GM23338 (cell line): ENCODE data around the gene FGGY. TPM values are rescaled to one million over a fixed set of nuclear protein-coding genes. Genes with fewer than 3 reads are reported as not detected.

Experiments used
- ATAC-seq: fragments of 200-7000 bp; cut with Tn5 transposase; 3 replicates; pipeline ENCODE4 v1.9.1; 2020
- DNase-seq: peaks from one replicate; pipeline ENCODE4 v3.0.0-alpha.2; 2015; ENCODE audit warnings: low spot score
- H2AFZ ChIP-seq: fragments of 200-600 bp; sonication (generic); 2 replicates; pipeline ENCODE4 v1.8.0; 2016; ENCODE audit warnings: antibody characterized with exemption, mild to moderate bottlenecking, moderate library complexity
- H3F3A ChIP-seq: fragments of 200-600 bp; sonication (generic); replicated peaks from 2 replicates; pipeline ENCODE4 v1.8.0; 2017; ENCODE audit warnings: antibody characterized with exemption, mixed run types, low read depth
- H3K27ac ChIP-seq: fragments of 200-600 bp; sonication (generic); 2 replicates; pipeline ENCODE4 v1.6.1; 2016; ENCODE audit warnings: low read depth
- H3K27me3 ChIP-seq: fragments of 200-600 bp; sonication (generic); 2 replicates; pipeline ENCODE4 v1.8.0; 2016; ENCODE audit warnings: mild to moderate bottlenecking, mixed run types, moderate library complexity; ENCODE audit not compliant: insufficient read depth
- H3K36me3 ChIP-seq: fragments of 200-600 bp; sonication (generic); 2 replicates; pipeline ENCODE4 v1.8.0; 2016; ENCODE audit warnings: mild to moderate bottlenecking; ENCODE audit not compliant: insufficient read depth
- H3K4me1 ChIP-seq: fragments of 200-600 bp; sonication (generic); 2 replicates; pipeline ENCODE4 v1.8.0; 2016; ENCODE audit warnings: mild to moderate bottlenecking, moderate library complexity; ENCODE audit not compliant: insufficient read depth
- H3K4me2 ChIP-seq: fragments of 200-600 bp; sonication (generic); 2 replicates; pipeline ENCODE4 v1.7.1; 2017; ENCODE audit warnings: mixed run types
- H3K4me3 ChIP-seq: fragments of 200-600 bp; sonication (generic); 2 replicates; pipeline ENCODE4 v1.6.1; 2016; ENCODE audit warnings: mixed run types
- H3K79me2 ChIP-seq: fragments of 200-600 bp; sonication (generic); replicated peaks from 2 replicates; pipeline ENCODE4 v1.8.0; 2017; ENCODE audit warnings: mild to moderate bottlenecking; ENCODE audit not compliant: insufficient read depth
- H3K9me2 ChIP-seq: fragments of 200-600 bp; sonication (generic); 2 replicates; pipeline ENCODE4 v1.8.0; 2017; ENCODE audit not compliant: insufficient read depth
- H4K20me1 ChIP-seq: fragments of 200-600 bp; sonication (generic); replicated peaks from 2 replicates; pipeline ENCODE4 v1.8.0; 2017; ENCODE audit warnings: mild to moderate bottlenecking; ENCODE audit not compliant: insufficient read depth
- H3K27ac Mint-ChIP-seq: 2 replicates; pipeline ENCODE4 v1.8.0; 2020; ENCODE audit warnings: inconsistent platforms, mild to moderate bottlenecking, moderate library complexity, mixed read lengths
- H3K27me3 Mint-ChIP-seq: 3 replicates; pipeline ENCODE4 v1.8.0; 2022; ENCODE audit warnings: low read depth, mild to moderate bottlenecking, moderate library complexity, mixed read lengths, inconsistent platforms; ENCODE audit not compliant: insufficient read depth, poor library complexity
- H3K36me3 Mint-ChIP-seq: 3 replicates; pipeline ENCODE4 v1.8.0; 2021; ENCODE audit warnings: low read depth, mild to moderate bottlenecking, inconsistent platforms, moderate library complexity, mixed read lengths
- H3K4me1 Mint-ChIP-seq: 3 replicates; pipeline ENCODE4 v1.8.0; 2020; ENCODE audit warnings: mild to moderate bottlenecking, inconsistent platforms, mixed read lengths
- H3K4me3 Mint-ChIP-seq: 3 replicates; pipeline ENCODE4 v1.8.0; 2021; ENCODE audit warnings: moderate library complexity, mild to moderate bottlenecking, inconsistent platforms, mixed read lengths
- H3K9me3 Mint-ChIP-seq: 3 replicates; pipeline ENCODE4 v1.8.0; 2020; ENCODE audit warnings: moderate library complexity, mild to moderate bottlenecking, inconsistent platforms, mixed read lengths
- CREB1 ChIP-seq: fragments of 250-450 bp; sonication (Bioruptor Pico); IDR thresholded peaks from 2 replicates; pipeline ENCODE4 v1.5.0; 2020; ENCODE audit warnings: low read depth, mild to moderate bottlenecking, moderate library complexity
- JUNB ChIP-seq: IDR thresholded peaks from one replicate; pipeline ENCODE4 v1.6.1; 2016; ENCODE audit warnings: antibody characterized with exemption; ENCODE audit not compliant: unreplicated experiment
- NANOG ChIP-seq: IDR thresholded peaks from 2 replicates; pipeline ENCODE4 v1.6.1; 2016; ENCODE audit warnings: antibody characterized with exemption, borderline replicate concordance
- ZNF114 ChIP-seq: fragments of 250-450 bp; sonication (Bioruptor Pico); IDR thresholded peaks from 2 replicates; pipeline ENCODE4 v1.5.0; 2020; ENCODE audit warnings: mild to moderate bottlenecking, moderate library complexity
- ZNF462 ChIP-seq: fragments of 250-450 bp; sonication (Bioruptor Pico); IDR thresholded peaks from 2 replicates; pipeline ENCODE4 v1.5.0; 2020; ENCODE audit warnings: mild to moderate bottlenecking, moderate library complexity
- polyA plus RNA-seq: library from polyadenylated mRNA; unstranded; fragments of >200 nt; fragmentation: Nextera tagmentation; extraction: Ambion mirVana; gene quantifications from 2 replicates; pipeline ENCODE4 v1.2.1, GENCODE V29; 2016
- total RNA-seq: library from RNA; depleted of rRNA; stranded (reverse); fragments of >200 nt; shearing (Covaris generic); gene quantifications from 2 replicates; pipeline ENCODE4 v1.2.3, GENCODE V29; 2014

Gene FGGY
- total and polyA plus RNA-seq, 2 experiments from 2014 or later = 10.9 to 21.4 TPM

GRCh38 chr1:59261537-59261936 is 35.4 kb upstream of the FGGY start (continued):
- no peak for TF ChIP-seq ZNF462 (CRISPR knock-in tag)

GRCh38 chr1:59262631-59263030 is 34.3 kb upstream of the FGGY start:
- H3K4me1 Mint-ChIP-seq = peaks cover 23% of the 10 kb centered on the region
- peaks cover 21% of the 10 kb centered on the region; the same call in 1 of the 2 replicates for H3K4me1 ChIP-seq
- peaks cover 3% of the 10 kb centered on the region for H3K27me3 Mint-ChIP-seq
- no peaks in the 10 kb centered on the region; the same call in 1 of the 2 replicates for H3K36me3 ChIP-seq
- H3K4me3 Mint-ChIP-seq = no peak overlapping the region
- no peaks in the 10 kb centered on the region for H3K79me2 ChIP-seq
- no peak for ATAC-seq
- peaks cover 9% of the 10 kb centered on the region; the same call in 1 of the 2 replicates for H3K9me2 ChIP-seq
- no peak overlapping the region for H2AFZ ChIP-seq
- TF ChIP-seq JUNB = no peak
- H3K9me3 Mint-ChIP-seq = no peaks in the 10 kb centered on the region
- H3K36me3 Mint-ChIP-seq = no peaks in the 10 kb centered on the region
- no peaks in the 10 kb centered on the region for H3K27me3 ChIP-seq
- no peak overlapping the region for H3K4me3 ChIP-seq
- no peak overlapping the region for H3K27ac Mint-ChIP-seq
- H3F3A ChIP-seq = no peaks in the 10 kb centered on the region
- no peaks in the 10 kb centered on the region for H4K20me1 ChIP-seq
- no peak for DNase-seq
- H3K4me2 ChIP-seq = no peak overlapping the region
- H3K27ac ChIP-seq = no peak overlapping the region

GRCh38 chr1:59263111-59263510 is 33.8 kb upstream of the FGGY start:
- Histone ChIP-seq H3K27me3 (no peaks in the 10 kb centered on the region), H3K79me2 (no peaks in the 10 kb centered on the region), H3K4me2 (no peak overlapping the region), H4K20me1 (no peaks in the 10 kb centered on the region), H3K36me3 (no peaks in the 10 kb centered on the region; the same call in 1 of the 2 replicates), H3K4me1 (peaks cover 21% of the 10 kb centered on the region; the same call in 1 of the 2 replicates), H3F3A (no peaks in the 10 kb centered on the region), H3K4me3 (no peak overlapping the region), H3K9me2 (peaks cover 9% of the 10 kb centered on the region; the same call in 1 of the 2 replicates), H2AFZ (no peak overlapping the region), H3K27ac (no peak overlapping the region)
- Mint-ChIP-seq H3K9me3 (no peaks in the 10 kb centered on the region), H3K4me3 (no peak overlapping the region), H3K27me3 (peaks cover 3% of the 10 kb centered on the region), H3K36me3 (no peaks in the 10 kb centered on the region), H3K4me1 (peaks cover 23% of the 10 kb centered on the region), H3K27ac (no peak overlapping the region)
- DNase-seq (no peak), ATAC-seq (no peak)
- TF ChIP-seq ZNF462 (CRISPR knock-in tag) (no peak), ZNF114 (CRISPR knock-in tag) (no peak), CREB1 (CRISPR knock-in tag) (no peak), NANOG (no peak)
